GM18507 (cell line): ENCODE measurements around the gene RPS5.
"Not testable (repeated sequence)": the region's sequence is repeated elsewhere in the genome, so short reads cannot be mapped to it uniquely, and the experiment has no call there.

Experiments
- DNase-seq: peaks from one replicate; pipeline ENCODE4 v3.0.0; 2011; ENCODE audit warnings: low read depth; ENCODE audit not compliant: insufficient read length; ENCODE audit errors: extremely low spot score
- FAIRE-seq: peaks from 2 replicates; lab custom pipeline; 2011; peaks lifted over from hg19 to GRCh38; lab: Jason Lieb, UNC

The RPS5 gene

DNA sequence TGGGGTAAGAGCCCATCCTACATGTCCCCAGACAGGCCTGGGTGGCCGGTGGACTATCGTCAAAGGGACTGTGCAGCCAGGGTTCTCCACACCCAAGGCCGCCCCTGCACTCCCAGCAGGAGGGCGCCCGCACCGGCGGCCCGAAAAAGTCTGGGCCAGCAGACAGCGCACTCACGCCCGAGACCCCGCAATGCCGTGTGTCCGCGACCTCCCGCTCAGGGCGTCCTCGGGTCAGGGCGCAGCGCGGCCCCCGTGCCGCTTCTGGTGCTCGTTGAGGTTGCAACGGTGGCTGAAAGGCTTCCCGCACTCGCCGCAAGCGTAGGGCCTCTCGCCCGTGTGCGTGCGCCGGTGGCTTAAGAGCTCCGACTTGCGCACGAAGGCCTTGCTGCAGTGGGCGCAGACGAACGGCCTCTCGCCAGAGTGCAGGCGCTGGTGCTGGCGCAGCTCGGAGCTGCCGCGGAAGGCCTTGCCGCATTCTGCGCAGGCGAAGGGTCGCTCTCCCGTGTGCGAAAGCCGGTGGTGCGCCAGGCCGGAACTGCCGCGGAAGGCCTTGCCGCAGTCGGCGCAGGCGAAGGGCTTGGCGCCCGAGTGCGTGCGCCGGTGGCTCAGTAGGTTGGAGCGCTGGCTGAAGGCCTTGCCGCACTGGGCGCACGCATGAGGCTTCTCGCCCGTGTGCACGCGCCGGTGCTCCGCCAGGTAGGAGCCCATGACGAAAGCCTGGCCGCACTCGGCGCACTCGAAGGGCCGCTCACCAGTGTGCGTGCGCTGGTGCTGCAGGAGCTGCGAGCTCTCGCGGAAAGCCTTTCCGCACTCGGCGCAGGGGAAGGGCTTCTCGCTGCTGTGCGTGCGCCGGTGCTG lies 30.9 kb upstream of the RPS5 start:
- DNase-seq (no peak), FAIRE-seq (no peak)

DNA sequence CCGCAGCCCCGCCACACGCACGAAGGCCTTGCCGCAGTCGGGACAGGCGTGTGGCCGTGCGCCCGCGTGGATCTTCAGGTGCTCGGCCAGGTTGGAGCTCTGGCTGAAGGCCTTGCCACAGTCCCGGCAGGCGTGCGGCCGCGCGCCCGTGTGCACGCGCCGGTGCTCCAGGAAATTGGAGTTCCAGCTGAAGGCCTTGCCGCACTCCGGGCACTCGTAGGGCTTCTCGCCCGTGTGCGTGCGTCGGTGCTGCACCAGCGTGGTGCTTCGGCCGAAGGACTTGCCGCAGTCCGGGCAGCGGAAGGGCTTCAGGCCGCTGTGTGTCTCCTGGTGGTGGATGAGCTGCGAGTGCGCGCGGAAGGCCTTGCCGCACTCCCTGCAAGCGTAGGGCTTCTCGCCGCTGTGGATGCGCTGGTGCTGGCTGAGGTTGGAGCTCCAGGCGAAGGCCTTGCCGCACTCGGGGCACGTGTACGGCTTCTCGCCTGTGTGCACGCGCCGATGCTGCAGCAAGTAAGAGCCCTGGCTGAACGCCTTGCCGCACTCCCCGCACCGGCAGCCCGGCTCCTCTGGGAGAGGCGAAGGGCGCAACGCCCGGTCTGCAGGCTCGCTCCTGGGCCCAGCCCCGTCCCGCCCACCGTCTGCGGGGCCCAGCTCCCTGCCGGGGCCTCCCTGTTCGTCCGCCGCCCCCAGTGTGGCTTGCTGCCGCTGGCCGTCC lies 30.1 kb upstream of the RPS5 start:
- no peak for FAIRE-seq
- DNase-seq, result no peak

DNA sequence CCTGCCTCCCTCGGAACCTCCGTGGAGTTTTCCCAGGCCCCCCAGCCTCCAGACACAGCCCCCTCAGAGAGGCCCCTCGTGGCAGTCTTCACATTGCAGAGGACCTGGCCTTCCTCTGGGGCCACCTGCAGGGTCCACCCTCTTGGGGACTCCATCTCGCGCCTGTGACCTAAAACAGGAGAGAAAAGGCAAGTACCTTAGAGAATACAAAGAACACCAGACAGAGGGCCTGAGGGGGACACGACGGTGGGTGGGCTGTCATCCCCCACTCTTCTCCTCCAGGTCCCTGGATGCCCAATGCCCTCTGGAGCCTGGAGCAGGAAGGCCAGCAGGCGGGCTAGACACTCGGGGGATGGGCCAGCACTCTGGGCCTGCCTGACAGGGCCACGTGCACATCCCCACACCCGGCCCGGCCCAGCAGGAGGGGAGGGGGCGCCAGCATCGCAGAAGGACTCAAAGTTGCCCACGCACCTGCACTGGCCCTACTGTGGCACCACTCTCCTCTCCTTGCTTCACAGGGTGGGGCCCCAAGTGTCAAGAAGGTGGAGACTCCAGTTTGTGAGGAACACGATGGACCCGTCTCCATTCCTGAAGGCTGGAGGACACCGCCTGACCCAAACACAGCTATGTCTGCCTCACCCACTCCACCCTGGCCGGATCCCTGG lies 29.5 kb upstream of the RPS5 start:
- no peak for DNase-seq
- no peak for FAIRE-seq

DNA sequence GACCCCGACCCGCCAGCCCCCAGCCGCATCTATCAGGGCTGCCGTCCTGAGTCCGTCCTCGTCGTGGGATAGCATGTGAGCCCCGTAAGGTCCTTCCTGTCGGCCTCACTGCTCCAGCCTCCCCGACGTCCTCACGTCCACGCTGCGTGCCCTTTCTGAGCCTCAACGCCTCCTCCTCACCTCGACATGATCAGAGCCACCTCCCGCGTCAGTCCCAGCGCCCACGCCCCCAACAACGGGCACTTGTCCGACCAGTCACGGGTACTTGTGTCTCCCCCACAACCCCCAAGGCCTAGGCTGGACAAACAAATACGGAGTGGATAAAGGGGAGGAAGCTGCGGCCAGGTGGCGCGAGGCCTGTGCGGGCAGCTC lies 25.2 kb upstream of the RPS5 start:
- DNase-seq (peak; percentile 32), FAIRE-seq (no peak)

DNA sequence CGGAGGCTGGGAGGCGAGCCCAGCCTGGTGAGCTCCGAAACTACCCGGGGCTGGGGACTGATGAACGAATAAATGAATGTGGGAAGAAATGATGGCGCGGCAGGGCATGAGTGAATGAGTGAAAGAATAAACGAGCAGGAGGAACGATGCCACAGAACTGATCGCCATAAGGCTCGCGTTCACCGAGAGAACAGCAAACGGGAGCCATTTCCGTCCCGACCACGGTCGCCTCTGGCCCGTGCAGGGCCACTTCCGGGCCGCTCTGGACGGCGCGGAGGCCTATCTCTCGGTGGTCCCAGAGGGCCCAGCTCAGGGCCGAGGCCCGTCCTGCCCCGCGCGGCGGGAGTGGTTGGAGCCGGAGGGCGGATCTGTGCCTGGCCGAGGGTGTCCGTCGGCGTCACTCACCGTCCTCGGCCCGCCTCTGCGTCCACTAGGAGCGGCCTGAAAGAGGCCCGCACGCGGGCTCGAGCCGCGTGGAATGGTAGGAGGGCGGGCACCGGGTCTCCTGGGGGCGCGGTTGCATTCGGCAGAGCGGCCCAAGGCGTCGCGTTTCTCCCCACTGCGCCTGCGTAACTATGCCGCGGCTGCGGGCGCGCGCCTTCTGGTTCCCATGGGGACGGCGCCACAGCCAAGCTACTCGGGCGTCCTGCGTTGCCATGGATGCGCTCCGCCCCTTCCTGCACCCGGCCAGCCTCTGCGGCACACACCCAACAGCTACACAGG lies 24.6 kb upstream of the RPS5 start, which contains the start of gene ZNF497:
Gene ZNF497 (minus strand): TSS at position 480 of the 723 bp plus-strand sequence. CDS start 5,116 bp downstream, outside the sequence.
- FAIRE-seq (peak; percentile 94), DNase-seq (peak; percentile 99)

DNA sequence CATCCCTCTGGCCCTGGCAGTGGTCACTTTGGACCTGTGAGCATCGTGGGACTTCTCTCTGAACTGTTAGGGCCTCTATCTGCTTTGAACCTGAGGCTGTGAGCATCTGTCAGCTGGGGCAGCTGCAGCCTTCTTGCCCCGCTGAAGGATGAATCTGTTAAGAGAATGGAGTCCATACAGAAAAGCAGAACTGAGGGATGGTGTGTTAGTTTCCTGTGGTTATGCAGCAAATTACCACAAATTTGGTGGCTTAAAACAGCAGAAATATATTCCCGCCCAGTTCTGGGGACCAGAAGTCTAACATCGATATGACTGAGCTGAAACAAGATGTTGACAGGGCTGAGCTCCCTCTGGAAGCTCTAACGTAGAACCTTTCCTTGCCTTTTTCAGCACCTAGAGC lies 22.9 kb upstream of the RPS5 start:
- no peak for FAIRE-seq
- no peak for DNase-seq

DNA sequence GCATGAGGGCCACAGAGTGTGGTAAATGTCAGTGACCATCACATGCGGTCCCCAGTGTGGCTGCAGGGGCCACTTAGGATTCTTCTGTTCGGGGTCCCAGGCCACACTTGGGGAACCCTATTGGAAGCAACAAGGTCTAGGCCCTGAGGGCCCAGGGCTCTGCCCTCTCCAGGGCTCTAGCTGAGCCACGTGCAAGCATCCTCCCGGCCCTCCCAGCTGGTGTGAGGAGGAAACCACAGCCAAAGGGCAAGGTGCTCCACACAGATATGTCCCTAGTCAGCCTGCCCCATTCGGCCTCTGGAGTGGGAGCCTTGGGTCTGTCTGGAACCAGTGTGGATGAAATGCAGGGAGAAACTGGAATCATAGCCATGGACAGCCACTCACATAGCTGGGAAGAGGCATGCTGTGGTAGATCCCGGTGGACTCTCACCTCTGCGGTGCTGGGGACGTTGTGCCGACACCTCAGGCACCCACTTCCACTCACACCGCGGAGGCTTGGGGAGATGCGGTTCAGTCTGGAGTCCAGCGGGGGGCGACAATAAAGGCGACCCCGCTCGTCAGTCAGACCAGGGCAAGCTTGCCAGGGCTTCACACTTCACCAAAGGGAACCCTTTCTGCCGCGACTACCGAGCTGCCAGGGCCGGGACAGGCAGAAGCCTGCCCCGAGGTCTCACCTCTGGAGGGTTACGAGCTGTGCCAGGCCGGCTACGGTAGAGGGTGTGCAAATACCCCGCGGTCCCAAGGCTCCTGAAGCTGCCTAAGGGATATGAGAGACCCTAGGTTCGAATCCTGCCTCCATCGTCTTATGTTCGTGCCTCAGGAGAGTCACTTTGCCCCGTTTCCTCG lies 20.3 kb upstream of the RPS5 start:
- FAIRE-seq (no peak), DNase-seq (no peak)

DNA sequence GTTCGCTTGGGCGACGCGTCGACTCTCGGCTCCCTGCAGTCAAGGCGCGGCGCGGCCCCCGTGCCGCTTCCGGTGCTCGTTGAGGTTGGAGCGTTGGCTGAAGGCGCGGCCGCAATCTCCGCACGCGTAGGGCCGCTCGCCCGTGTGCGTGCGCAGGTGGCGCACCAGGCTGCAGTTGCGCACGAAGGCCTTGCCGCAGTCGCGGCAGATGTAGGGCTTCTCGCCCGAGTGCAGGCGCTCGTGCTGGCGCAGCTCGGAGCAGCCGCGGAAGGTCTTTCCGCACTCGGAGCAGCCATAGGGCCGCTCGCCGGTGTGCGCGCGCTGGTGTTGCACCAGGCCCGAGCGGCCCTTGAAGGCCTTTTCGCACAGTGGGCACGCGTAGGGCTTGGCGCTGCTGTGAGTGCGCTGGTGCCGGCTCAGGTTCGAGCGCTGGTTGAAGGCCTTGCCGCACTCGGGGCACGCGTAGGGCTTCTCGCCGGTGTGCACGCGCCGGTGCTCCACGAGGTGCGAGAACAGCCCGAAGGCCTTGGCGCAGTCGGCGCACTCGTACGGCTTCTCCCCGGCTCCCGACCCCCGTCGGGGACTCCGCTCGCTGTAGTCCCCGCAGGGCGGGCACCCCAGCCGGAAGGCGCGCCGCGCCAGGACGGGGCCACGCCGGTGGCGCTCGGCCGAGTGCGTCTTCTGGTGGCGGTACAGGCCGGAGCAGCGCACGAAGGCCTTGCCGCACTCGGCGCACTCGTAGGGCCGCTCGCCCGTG lies 19.2 kb upstream of the RPS5 start:
- no peak for DNase-seq
- no peak for FAIRE-seq

DNA sequence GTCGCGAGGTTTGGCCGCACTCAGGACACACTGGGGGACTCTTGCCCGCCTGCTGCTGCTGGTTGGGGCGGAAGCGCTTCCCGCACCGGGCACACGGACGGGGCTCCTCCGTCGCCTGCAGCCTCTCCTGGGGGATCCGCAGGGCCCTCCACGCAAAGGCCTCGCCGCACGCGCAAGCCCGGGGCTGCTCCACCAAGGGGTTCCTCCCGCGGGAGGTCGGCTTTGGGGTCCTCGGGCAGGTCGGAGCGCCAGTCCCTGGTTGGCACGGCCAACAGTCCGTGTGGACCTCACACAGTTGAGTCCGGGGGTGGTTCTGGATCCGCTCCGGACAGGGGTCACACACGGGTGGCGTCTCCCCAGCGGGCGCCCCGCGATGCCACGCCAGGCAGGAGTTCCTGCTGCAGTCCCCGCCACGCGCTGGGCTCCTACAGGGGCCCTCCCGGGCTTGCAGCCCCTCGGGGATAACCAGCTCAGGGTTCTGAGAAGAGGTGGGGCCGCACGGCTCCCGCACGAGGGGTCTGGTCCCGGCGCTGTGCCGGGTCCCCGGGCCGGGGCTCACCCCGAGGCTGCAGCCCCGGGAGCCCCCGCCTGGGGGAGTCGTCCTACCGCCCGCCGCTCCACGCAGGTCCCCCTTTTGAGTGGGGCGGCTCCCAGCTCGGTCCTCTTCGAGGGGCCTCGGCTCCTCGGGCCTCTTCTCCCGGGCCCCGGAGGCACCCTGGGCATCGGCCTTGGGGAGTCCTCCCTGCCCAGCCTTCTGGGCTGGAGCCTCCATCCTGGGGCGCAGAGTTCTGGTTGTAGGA lies 18.3 kb upstream of the RPS5 start:
- DNase-seq (no peak), FAIRE-seq (no peak)

DNA sequence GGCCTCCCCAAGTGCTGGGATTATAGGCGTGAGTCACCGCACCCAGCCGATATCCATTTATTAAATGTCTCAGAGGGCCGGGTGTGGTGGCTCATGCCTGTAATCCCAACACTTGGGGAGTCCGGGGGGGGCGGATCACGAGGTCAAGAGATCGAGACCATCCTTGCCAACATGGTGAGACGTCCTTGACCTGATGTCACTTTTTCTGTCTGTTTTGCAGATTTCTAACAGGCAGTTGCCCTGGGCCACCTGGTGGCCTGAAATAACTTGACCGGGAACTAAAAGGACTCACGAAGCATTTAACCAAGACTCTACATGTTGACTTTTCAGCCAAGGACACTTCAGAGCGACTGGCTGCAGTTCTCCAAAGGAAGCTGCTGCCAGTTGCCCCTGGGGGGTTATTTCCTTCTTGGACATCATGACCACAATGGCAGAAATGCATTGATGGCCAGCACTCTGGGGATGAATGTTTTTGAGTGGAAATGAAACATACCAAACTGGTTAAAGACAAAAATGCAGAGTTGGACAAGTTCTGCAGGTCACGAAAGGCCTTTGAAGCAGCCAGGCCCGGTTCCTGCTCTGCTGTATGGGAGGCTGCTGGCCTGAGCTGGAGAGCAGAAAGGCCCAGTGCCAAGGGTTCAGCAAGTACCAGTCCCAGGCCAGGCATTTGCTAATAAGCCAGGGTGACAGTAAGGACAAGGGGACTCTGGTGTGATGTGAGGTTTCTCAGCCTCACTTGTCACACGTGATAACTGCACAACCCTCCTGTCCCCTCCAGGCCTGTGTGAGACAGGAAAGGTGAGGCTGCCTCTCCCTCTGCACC lies 14.5 kb upstream of the RPS5 start:
- no peak for FAIRE-seq

DNA sequence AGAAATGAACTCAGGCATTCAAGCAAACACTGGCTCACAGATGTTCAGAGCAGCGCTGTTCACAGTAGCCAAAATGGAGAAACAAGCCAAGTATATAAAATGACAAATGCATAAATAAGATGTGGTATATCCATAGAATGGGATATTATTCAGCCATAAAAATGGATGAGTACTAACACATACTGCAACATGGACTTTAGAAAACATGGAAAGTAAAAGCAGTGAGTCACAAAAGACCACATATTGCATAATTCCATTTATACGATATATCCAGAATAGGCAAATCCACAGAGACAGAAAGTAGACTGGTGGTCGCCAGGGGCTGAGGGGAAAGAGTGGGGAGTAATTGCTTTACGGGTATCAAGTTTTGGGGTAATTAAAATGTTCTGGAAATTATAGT lies 12.9 kb upstream of the RPS5 start:
- FAIRE-seq (no peak), DNase-seq (no peak)

More for the DNA sequence above, 14.5 kb upstream of the RPS5 start:
- DNase-seq, result no peak

DNA sequence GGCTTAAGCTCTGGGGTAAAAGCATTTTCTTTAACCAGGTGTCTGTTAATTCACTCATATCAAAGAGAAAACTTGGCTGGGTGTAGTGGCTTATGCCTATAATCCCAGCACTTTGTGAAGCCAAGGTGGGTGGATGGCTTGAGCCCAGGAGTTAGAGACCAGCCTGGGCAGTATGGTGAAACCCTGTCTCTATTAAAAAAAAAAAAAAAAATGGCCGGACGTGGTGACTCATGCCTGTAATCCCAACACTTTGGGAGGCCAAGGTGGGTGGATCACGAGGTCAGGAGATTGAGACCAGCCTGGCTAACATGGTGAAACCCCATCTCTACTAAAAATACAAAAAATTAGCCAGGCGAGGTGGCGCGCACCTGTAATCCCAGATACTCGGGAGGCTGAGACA lies 10.3 kb upstream of the RPS5 start:
- not testable (repeated sequence) for FAIRE-seq, DNase-seq

DNA sequence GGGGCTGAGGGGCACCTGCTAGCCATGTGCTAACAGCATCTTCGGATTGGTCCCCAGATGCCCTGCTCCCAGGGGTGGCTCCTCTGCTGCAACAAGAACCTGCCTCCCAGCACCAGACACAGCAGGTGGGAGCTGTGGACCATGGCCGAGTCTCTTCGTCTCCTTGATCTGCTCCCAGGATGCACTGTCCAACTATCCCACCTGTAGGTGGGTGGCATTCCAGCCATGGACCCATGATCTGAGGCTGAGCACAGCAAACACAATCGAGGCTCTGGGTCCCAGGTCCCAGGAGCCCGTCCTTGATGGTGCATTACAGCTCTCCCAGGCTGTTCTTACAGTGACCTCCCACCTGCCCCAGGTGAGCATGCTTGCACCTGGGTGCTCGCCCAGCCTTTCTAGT lies 7.8 kb upstream of the RPS5 start:
- DNase-seq (no peak), FAIRE-seq (no peak)

DNA sequence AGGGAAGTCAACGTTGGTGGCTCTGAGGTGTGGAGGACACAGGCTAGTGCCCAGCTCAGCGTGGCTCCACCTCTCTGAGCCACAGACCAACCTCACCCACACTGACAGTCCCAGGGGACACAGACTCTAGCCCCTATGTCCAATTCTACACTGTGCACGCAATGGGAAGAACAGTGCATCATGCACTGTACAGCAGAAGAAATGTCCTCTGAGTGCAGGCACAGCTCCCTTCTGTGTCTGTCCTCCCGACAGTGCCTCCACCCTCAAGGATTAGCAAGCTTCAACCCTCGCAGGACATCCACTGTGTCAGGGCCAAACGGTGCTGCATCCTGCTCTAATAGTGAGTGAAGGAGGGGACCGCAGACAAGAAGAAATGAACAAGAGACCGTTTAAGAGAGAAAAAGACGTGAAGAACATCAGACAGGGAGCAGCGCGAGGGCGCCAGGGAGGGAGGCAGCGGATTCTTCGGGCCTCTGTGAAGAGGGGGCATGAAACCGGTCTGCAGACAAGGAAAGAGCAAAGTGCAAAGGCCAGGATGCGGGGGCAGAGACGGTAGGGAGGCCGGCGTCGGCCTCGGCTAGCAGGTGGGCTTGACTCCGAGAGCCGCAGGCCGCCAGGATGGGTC lies 6.9 kb upstream of the RPS5 start:
- DNase-seq (no peak), FAIRE-seq (no peak)

DNA sequence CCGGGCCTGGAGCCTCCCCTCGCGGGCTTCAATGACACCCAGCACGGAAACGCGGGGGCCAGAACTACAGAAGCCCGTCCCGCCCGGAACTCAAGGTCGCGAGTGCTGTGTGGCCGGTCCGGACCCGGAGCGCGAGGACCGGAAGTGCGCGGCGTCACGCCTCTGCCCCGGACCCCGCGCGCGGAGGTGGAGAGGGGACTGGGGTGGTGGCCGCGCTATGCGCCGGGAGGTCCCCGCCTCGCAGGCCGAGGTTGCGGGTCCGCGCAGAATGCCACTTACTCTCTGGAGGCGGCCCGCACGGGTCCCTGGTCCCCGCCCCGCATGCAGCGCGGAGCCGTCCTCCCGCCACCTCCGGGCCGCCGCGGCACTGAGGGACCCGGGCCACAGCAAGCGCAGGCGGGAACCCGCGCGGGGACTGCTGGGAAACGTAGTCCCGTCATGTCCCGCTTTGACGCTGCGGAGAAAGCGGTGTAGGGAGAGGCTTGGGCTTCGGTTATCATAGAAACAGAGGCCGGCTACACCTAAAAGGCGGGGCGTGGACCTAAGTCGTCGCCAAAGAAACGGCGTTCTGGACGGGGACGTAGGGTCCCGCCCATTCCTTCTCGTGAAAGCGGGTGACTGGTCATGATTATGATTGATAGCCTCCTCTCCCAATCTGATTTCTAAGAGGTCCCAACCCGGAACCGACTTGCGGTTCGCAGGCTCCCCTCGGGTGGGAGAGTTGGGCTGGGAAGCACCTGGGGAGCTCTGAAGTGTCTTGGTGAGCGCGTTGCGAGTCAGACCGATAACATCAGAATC lies 6.2 kb upstream of the RPS5 start, which contains the start of gene ZNF837:
Gene ZNF837 (minus strand): TSS at position 369 of the 798 bp plus-strand sequence. CDS start 11,698 bp downstream, outside the sequence.
- DNase-seq, result peak; percentile 88
- FAIRE-seq, result peak; percentile 100
